ENCODE measurements around the gene VASP.

The VASP gene

GRCh38 chr19:45528744-45529419, 21.6 kb downstream of the VASP start (continued):
- no peak for TF ChIP-seq ARNTL (CRISPR knock-in tag; IDR thresholded peaks at IDR 0.05; ENCODE audit: borderline replicate concordance, low read depth)

GRCh38 chr19:45529420-45529785, 22.1 kb downstream of the VASP start:
- no peak for ATAC-seq
- TF ChIP-seq ZFP30 (CRISPR knock-in tag; IDR thresholded peaks at IDR 0.05): no peak
- TF ChIP-seq TCF4 (CRISPR knock-in tag; IDR thresholded peaks at IDR 0.05; ENCODE audit: borderline replicate concordance): no peak
- no peak for TF ChIP-seq ZNF565 (CRISPR knock-in tag; conservative IDR thresholded peaks at IDR 0.05; ENCODE audit: low read depth)
- no peak for TF ChIP-seq ZFP3 (CRISPR knock-in tag; IDR thresholded peaks at IDR 0.05)
- TF ChIP-seq GLIS3 (CRISPR knock-in tag; IDR thresholded peaks at IDR 0.05): no peak
- TF ChIP-seq RARB (CRISPR knock-in tag; IDR thresholded peaks at IDR 0.05): no peak
- TF ChIP-seq ZNF70 (CRISPR knock-in tag; IDR thresholded peaks at IDR 0.05): no peak
- TF ChIP-seq CSRNP3 (CRISPR knock-in tag; IDR thresholded peaks at IDR 0.05): no peak
- no peak for TF ChIP-seq ZC3H10 (CRISPR knock-in tag; IDR thresholded peaks at IDR 0.05)
- no peak for TF ChIP-seq OSR1 (CRISPR knock-in tag; IDR thresholded peaks at IDR 0.05)
- TF ChIP-seq TSHZ2 (CRISPR knock-in tag; IDR thresholded peaks at IDR 0.05): no peak
- TF ChIP-seq ESRRG (CRISPR knock-in tag; IDR thresholded peaks at IDR 0.05): no peak
- no peak for TF ChIP-seq ISL1 (CRISPR knock-in tag; IDR thresholded peaks at IDR 0.05)
- TF ChIP-seq TOX (CRISPR knock-in tag; IDR thresholded peaks at IDR 0.05; ENCODE audit: borderline replicate concordance): no peak
- no peak for TF ChIP-seq ARNTL (CRISPR knock-in tag; IDR thresholded peaks at IDR 0.05; ENCODE audit: borderline replicate concordance, low read depth)
- TF ChIP-seq POU6F1 (CRISPR knock-in tag; IDR thresholded peaks at IDR 0.05; ENCODE audit: borderline replicate concordance, low read depth): no peak

- ATAC-seq: no peak
- TF ChIP-seq ZC3H10 (CRISPR knock-in tag; IDR thresholded peaks at IDR 0.05): no peak
- no peak for TF ChIP-seq ARNTL (CRISPR knock-in tag; IDR thresholded peaks at IDR 0.05; ENCODE audit: borderline replicate concordance, low read depth)
- TF ChIP-seq ZFP30 (CRISPR knock-in tag; IDR thresholded peaks at IDR 0.05): no peak
- TF ChIP-seq RARB (CRISPR knock-in tag; IDR thresholded peaks at IDR 0.05): no peak
- no peak for TF ChIP-seq ZNF565 (CRISPR knock-in tag; conservative IDR thresholded peaks at IDR 0.05; ENCODE audit: low read depth)
- no peak for TF ChIP-seq TSHZ2 (CRISPR knock-in tag; IDR thresholded peaks at IDR 0.05)
- no peak for TF ChIP-seq ZNF8 (CRISPR knock-in tag; IDR thresholded peaks at IDR 0.05)
- TF ChIP-seq CSRNP3 (CRISPR knock-in tag; IDR thresholded peaks at IDR 0.05): no peak
- TF ChIP-seq POU6F1 (CRISPR knock-in tag; IDR thresholded peaks at IDR 0.05; ENCODE audit: borderline replicate concordance, low read depth): no peak
- no peak for TF ChIP-seq CREB5 (CRISPR knock-in tag; IDR thresholded peaks at IDR 0.05; ENCODE audit: low read depth)
- no peak for TF ChIP-seq TOX (CRISPR knock-in tag; IDR thresholded peaks at IDR 0.05; ENCODE audit: borderline replicate concordance)
- TF ChIP-seq GLIS3 (CRISPR knock-in tag; IDR thresholded peaks at IDR 0.05): no peak
- no peak for TF ChIP-seq ZNF70 (CRISPR knock-in tag; IDR thresholded peaks at IDR 0.05)
- TF ChIP-seq OSR1 (CRISPR knock-in tag; IDR thresholded peaks at IDR 0.05): no peak
- TF ChIP-seq CSDC2 (CRISPR knock-in tag; IDR thresholded peaks at IDR 0.05): no peak
- no peak for TF ChIP-seq ESRRG (CRISPR knock-in tag; IDR thresholded peaks at IDR 0.05)
- TF ChIP-seq TCF4 (CRISPR knock-in tag; IDR thresholded peaks at IDR 0.05; ENCODE audit: borderline replicate concordance): no peak
- TF ChIP-seq ISL1 (CRISPR knock-in tag; IDR thresholded peaks at IDR 0.05): no peak
- TF ChIP-seq, protein P1, sequence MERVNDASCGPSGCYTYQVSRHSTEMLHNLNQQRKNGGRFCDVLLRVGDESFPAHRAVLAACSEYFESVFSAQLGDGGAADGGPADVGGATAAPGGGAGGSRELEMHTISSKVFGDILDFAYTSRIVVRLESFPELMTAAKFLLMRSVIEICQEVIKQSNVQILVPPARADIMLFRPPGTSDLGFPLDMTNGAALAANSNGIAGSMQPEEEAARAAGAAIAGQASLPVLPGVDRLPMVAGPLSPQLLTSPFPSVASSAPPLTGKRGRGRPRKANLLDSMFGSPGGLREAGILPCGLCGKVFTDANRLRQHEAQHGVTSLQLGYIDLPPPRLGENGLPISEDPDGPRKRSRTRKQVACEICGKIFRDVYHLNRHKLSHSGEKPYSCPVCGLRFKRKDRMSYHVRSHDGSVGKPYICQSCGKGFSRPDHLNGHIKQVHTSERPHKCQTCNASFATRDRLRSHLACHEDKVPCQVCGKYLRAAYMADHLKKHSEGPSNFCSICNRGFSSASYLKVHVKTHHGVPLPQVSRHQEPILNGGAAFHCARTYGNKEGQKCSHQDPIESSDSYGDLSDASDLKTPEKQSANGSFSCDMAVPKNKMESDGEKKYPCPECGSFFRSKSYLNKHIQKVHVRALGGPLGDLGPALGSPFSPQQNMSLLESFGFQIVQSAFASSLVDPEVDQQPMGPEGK (CRISPR knock-in tag; IDR thresholded peaks at IDR 0.05; ENCODE audit: borderline replicate concordance): no peak
Observed at GRCh38 chr19:45531349-45531748, 24.1 kb downstream of the VASP start.

Measured in SK-N-SH treated with all-trans-retinoic acid at 6 μM for 48 hours (cell line).